ENCODE data around the gene BCL11A. TPM values are rescaled to one million over a fixed set of nuclear protein-coding genes. Genes with fewer than 3 reads are reported as not detected.

Gene BCL11A
- total RNA-seq, 1 experiment from 2014 or later, result 91.4 TPM

GRCh38 chr2:60426341-60426740 lies 127.1 kb downstream of the BCL11A start:
- H3K9me3 Mint-ChIP-seq, result peaks cover 0 to 3% of the 10 kb centered on the region in 2 experiments; a peak in 2 of 5 replicates
- H3K18ac ChIP-seq (ENCODE audit: insufficient read length, low read depth, low read length), result no peak overlapping the region
- no peaks in the 10 kb centered on the region for H3K79me1 ChIP-seq (ENCODE audit: insufficient read depth, low read depth, low read length, poor library complexity, severe bottlenecking)
- H3K27me3 Mint-ChIP-seq (ENCODE audit: low read depth), result no peaks in the 10 kb centered on the region
- H4K91ac ChIP-seq (ENCODE audit: insufficient read length, low read depth, low read length), result no peak overlapping the region
- H3K23ac ChIP-seq (ENCODE audit: insufficient read length, low read depth, low read length), result no peak overlapping the region
- no peak overlapping the region for H2BK15ac ChIP-seq (ENCODE audit: low read depth, low read length)
- no peak overlapping the region for H3K56ac ChIP-seq (ENCODE audit: insufficient read length, low read depth, low read length)
- TF ChIP-seq CTCF (conservative IDR thresholded peaks at IDR 0.05), result no peak
- no peak overlapping the region for H3K4me2 ChIP-seq (ENCODE audit: insufficient read depth, insufficient read length, low read length)
- H2BK12ac ChIP-seq (ENCODE audit: insufficient read length, low read depth, low read length), result no peak overlapping the region
- H2BK20ac ChIP-seq (ENCODE audit: low read depth, low read length, poor library complexity, severe bottlenecking), result no peak overlapping the region
- H3K36me3 Mint-ChIP-seq (ENCODE audit: insufficient read depth in 1 of 3, low read depth in 3 of 3), result no peaks in the 10 kb centered on the region; a peak in 1 of 7 replicates
- no peaks in the 10 kb centered on the region for H3K79me2 ChIP-seq (ENCODE audit: insufficient read depth, low read length)
- H3K4me1 Mint-ChIP-seq, result peaks cover 6 to 7% of the 10 kb centered on the region in 2 experiments
- H3K27ac Mint-ChIP-seq, result no peak overlapping the region
- H3K9ac ChIP-seq (ENCODE audit: extremely low read depth, insufficient read length, low read length), result no peak overlapping the region
- H4K20me1 ChIP-seq (ENCODE audit: control insufficient read depth, insufficient read depth, insufficient read length), result no peaks in the 10 kb centered on the region
- no peaks in the 10 kb centered on the region for H3K9me3 ChIP-seq (ENCODE audit: control insufficient read depth, low read depth, low read length)
- H3K4me3 Mint-ChIP-seq, result no peak overlapping the region
- H3K23me2 ChIP-seq (ENCODE audit: insufficient read length, low read depth, low read length, poor library complexity, severe bottlenecking), result no peaks in the 10 kb centered on the region
- no peak overlapping the region for H2AFZ ChIP-seq (ENCODE audit: low read length)
- H3K27me3 ChIP-seq (ENCODE audit: insufficient read depth, low read length), result no peaks in the 10 kb centered on the region
- H2AK5ac ChIP-seq (ENCODE audit: insufficient read length, low read length), result no peak overlapping the region
- no peak overlapping the region for H3K27ac ChIP-seq (ENCODE audit: insufficient read length, low read depth, low read length)
- no peak overlapping the region for H3K4ac ChIP-seq (ENCODE audit: low read depth, low read length)
- peaks cover 5% of the 10 kb centered on the region for H3K4me1 ChIP-seq (ENCODE audit: insufficient read depth, low read length)
- H3T11ph ChIP-seq (ENCODE audit: low read length), result no peak overlapping the region
- no peak for DNase-seq
- H2BK5ac ChIP-seq (ENCODE audit: insufficient read length, low read length), result no peak overlapping the region
- H4K8ac ChIP-seq (replicated peaks; ENCODE audit: insufficient read length, low read depth, low read length), result no peak overlapping the region
- H2BK120ac ChIP-seq (ENCODE audit: low read depth, low read length, poor library complexity, severe bottlenecking), result no peak overlapping the region
- no peak overlapping the region for H4K5ac ChIP-seq (ENCODE audit: insufficient read length, low read depth, low read length)
- H3K14ac ChIP-seq (ENCODE audit: insufficient read depth, low read length), result no peak overlapping the region
